Sigmoid colon (tissue), 7 donors: ENCODE results near the gene CEP170B. TPM values are rescaled to one million over a fixed set of nuclear protein-coding genes. Genes with fewer than 3 reads are reported as not detected.

Experiments used
- DNase-seq: peaks from one replicate; pipeline ENCODE4 v3.0.0-alpha.2; 2019
- H3K27ac ChIP-seq, 4 donors: fragments of 200-600 bp; sonication (generic); one replicate each; pipeline ENCODE4 v1.5.1; 2016 to 2019; ENCODE audit warnings: mild to moderate bottlenecking in 1 of 4
- H3K27me3 ChIP-seq, 3 donors: fragments of 200-600 bp; sonication (generic); one replicate each; pipeline ENCODE4 v1.5.1; 2019; ENCODE audit warnings: mild to moderate bottlenecking in 1 of 3
- H3K36me3 ChIP-seq, 4 donors: fragments of 200-600 bp; sonication (generic); one replicate each; pipeline ENCODE4 v1.5.1; 2016 to 2019
- H3K4me1 ChIP-seq, 4 donors: fragments of 200-600 bp; sonication (generic); one replicate each; pipeline ENCODE4 v1.5.1; 2017 to 2019
- H3K4me3 ChIP-seq, 4 donors: fragments of 200-600 bp; sonication (generic); one replicate each; pipeline ENCODE4 v1.5.1; 2017 to 2019; ENCODE audit warnings: mild to moderate bottlenecking in 2 of 4, moderate library complexity in 1 of 4
- H3K9me3 ChIP-seq, 4 donors: fragments of 200-600 bp in 3 of 4; sonication (generic) in 3 of 4; one replicate each; pipeline versions ENCODE4 v1.5.1 to v1.6.1; 2013 to 2019
- EP300 ChIP-seq, 4 donors: sonication (generic); formaldehyde crosslinking; IDR thresholded peaks; one replicate each; pipeline ENCODE4 v1.6.1; 2017; ENCODE audit warnings: antibody characterized with exemption in 4 of 4
- POLR2A ChIP-seq, 2 donors: fragments of 450-650 bp; IDR thresholded peaks; one replicate each; pipeline ENCODE4 v1.6.1; 2016; ENCODE audit warnings: antibody characterized with exemption in 2 of 2, mild to moderate bottlenecking in 2 of 2, moderate library complexity in 2 of 2
- POLR2AphosphoS5 ChIP-seq, 4 donors: sonication (generic); formaldehyde crosslinking; IDR thresholded peaks; one replicate each; pipeline ENCODE4 v1.6.1; 2017; ENCODE audit warnings: antibody characterized with exemption in 4 of 4
- WGBS, 2 donors: extraction: QIAGEN DNeasy Blood & Tissue Kit; methylation state at CpG; one replicate each; pipeline ENCODE4 v1.1.7; 2013; 5-methylcytosine and 5-hydroxymethylcytosine counted together
- intact Hi-C: fragments of 100-400 bp; cut with DNase I; formaldehyde crosslinking; loops from one replicate; pipeline ENCODE4 v1.15.1; 2023
- polyA plus RNA-seq, 3 donors: library from polyadenylated mRNA; stranded (reverse); fragments of 200-250 nt; gene quantifications; one replicate each; pipeline ENCODE4 v1.2.3, GENCODE V29; 2013
- total RNA-seq, 4 donors: library from RNA; depleted of rRNA; stranded (reverse); fragments of >200 nt; gene quantifications; one replicate each; pipeline ENCODE4 v1.1.0, GENCODE V29; 2016
- TF ChIP-seq, protein P1 (sequence below), 4 experiments: fragments of 450-650 bp in 3 of 4; fragments of 200-600 bp in 1 of 4; IDR thresholded peaks; one replicate each; pipeline ENCODE4 v1.5.1; 2016 to 2019; ENCODE audit warnings: antibody characterized with exemption in 4 of 4, mild to moderate bottlenecking in 3 of 4, moderate library complexity in 2 of 4
- donor health status: healthy with polysubstance abuse.
- donor health status: Bipolar disorder and iron deficiency.
- donor health status: healthy.

The CEP170B gene
- total and polyA plus RNA-seq, 7 donors = 5.4 to 60.0 (median 14.9) TPM

DNA sequence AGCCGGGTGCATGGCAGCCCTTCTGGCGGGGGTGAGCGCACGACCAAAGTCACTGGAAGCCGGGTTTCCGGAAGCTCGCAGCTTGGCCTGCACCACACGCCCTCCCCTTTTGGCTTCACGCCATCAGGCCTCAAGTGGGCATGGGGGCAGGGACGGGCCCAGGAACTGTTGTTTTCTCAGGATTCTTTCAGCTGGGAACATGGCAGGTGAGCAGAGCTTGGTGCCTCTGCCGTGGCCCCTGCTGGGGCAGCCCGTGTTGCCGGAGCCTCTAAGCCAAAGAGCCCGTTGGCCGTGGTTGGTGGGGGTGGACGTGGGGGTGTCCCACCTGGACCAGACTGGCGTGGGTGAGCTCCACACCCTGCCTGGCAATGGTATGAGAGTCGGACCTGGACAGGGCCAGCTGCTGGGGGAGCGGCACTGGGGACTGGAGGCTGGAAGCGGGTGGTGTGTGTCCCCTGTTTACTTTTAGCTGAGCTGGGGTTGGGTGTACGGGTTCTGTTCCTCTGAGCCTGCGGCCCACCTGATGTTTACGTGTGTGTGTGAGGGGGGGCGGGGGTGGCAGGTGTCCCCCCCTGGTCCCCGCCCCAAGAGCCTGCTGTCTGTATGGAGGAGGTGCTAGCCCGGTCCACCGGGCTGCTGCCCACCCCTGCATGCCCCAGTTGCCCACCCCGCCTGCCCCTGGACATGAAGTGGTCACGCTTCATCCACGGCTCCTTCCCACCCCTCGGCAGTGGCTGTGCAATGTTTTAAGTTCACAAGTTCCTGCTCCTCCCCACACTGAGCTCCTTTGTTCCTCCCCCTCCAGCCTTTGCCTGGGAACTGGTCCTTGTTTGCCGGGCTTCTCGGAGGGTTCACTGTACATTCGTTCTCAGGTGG, 31.0 kb downstream of the CEP170B start:
- 59 to 82% methylated on average over 34 of the region's 34 CpGs for WGBS, 2 donors
- Histone ChIP-seq H3K36me3 (peaks cover 0 to 4% (median 0%) of the 10 kb centered on the region in 4 donors), H3K4me1 (peaks cover 0 to 20% (median 18%) of the 10 kb centered on the region in 4 donors), H3K27me3 (no peaks in the 10 kb centered on the region), H3K9me3 (no peaks in the 10 kb centered on the region), H3K27ac (peak overlapping the region in 1 of 4 donors; percentile 20), H3K4me3 (no peak overlapping the region)
- DNase-seq = peak; percentile 65
- intact Hi-C loops = loop anchor here (1.0 to 5.0 kb wide), 3 partner anchors 36 to 149 kb away; no protein-coding TSS in a partner anchor
- TF ChIP-seq EP300 (IDR thresholded peaks at IDR 0.05) = no peak
- TF ChIP-seq, protein P1, sequence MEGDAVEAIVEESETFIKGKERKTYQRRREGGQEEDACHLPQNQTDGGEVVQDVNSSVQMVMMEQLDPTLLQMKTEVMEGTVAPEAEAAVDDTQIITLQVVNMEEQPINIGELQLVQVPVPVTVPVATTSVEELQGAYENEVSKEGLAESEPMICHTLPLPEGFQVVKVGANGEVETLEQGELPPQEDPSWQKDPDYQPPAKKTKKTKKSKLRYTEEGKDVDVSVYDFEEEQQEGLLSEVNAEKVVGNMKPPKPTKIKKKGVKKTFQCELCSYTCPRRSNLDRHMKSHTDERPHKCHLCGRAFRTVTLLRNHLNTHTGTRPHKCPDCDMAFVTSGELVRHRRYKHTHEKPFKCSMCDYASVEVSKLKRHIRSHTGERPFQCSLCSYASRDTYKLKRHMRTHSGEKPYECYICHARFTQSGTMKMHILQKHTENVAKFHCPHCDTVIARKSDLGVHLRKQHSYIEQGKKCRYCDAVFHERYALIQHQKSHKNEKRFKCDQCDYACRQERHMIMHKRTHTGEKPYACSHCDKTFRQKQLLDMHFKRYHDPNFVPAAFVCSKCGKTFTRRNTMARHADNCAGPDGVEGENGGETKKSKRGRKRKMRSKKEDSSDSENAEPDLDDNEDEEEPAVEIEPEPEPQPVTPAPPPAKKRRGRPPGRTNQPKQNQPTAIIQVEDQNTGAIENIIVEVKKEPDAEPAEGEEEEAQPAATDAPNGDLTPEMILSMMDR (IDR thresholded peaks at IDR 0.05) = no peak
- no peak for TF ChIP-seq POLR2AphosphoS5 (IDR thresholded peaks at IDR 0.05)
- TF ChIP-seq POLR2A (IDR thresholded peaks at IDR 0.05) = no peak

DNA sequence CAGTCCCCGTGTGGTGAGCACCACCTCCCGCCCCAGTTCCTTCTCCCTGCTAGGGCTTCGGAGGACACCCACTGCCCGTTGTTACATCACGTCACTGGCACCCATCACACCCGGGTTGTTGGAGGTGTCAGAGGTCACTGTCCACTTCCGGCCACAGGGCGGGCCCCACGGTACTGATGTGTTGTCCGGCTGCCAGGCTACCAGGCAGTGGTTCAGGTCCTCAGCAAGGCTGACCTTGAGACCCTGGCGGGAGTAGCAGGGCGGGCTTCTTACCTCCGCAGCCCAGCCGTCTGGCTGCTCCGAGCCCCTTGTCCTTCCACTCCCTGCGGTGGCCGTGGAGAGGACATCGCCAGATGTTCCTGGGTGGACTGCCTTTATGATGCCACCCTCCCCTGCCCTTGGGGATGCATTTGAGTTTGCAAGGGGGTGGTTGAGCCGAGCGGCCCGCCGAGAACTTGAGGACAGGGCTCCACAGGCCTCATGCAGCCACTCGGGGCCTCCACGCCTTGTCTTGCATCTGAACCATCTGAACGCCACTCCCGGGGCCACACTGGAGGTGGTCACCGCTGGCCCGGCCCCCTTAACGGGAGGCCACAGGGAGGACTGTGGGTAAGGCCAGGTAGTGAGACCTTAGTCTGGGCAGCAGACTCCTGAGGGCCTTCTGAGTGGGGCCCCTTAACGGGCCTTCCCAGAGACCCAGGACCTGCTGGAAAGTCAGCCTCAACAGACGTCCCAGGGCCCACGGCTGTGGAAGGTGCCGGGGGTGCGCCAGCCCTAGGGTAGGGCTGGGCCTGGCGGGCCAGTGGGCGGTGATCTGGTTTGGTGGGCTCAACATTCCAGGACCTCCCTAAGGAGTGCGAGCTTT, 32.5 kb downstream of the CEP170B start:
- no peaks in the 10 kb centered on the region for H3K27me3 ChIP-seq
- WGBS, 2 donors = 70 to 90% methylated on average over 37 of the region's 37 CpGs
- H3K36me3 ChIP-seq = peaks cover 0 to 4% (median 0%) of the 10 kb centered on the region in 4 donors
- TF ChIP-seq, protein P1 (IDR thresholded peaks at IDR 0.05) = no peak
- TF ChIP-seq EP300 (IDR thresholded peaks at IDR 0.05) = no peak
- TF ChIP-seq POLR2A (IDR thresholded peaks at IDR 0.05) = no peak
- TF ChIP-seq POLR2AphosphoS5 (IDR thresholded peaks at IDR 0.05) = no peak
- peak; percentile 62 for DNase-seq
- H3K9me3 ChIP-seq = no peaks in the 10 kb centered on the region
- intact Hi-C loops = loop anchor here (2.0 to 5.0 kb wide), 2 partner anchors 35 to 77 kb away; no protein-coding TSS in a partner anchor
- no peak overlapping the region for H3K27ac ChIP-seq
- H3K4me3 ChIP-seq = no peak overlapping the region
- H3K4me1 ChIP-seq = peaks cover 0 to 20% (median 18%) of the 10 kb centered on the region in 4 donors

DNA sequence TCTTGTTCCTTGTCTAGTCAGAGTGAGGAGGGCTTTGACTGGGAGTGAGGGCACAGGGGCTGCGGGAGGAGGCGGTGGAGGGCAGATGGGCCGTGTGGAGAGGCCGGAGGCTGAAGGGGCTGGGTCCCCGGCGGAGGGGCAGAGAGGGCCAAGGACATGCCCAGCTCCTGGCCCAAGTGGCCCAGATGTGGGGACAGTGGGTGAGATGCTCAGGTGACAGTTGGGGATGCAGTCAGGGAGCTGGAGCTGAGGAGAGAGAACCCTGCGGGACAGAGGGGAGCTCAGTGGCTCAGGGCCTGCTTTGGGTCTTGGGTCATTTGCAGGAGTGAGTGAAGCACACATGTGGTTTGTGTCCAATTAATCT, 33.1 kb downstream of the CEP170B start:
- no peak for DNase-seq
- WGBS, 2 donors = 92 to 93% methylated on average over 7 of the region's 7 CpGs
- intact Hi-C loops = loop anchor here (5.0 kb wide), 1 partner anchor 34 kb away; no protein-coding TSS in a partner anchor
- H3K4me1 ChIP-seq = peaks cover 0 to 20% (median 18%) of the 10 kb centered on the region in 4 donors
- H3K27me3 ChIP-seq = no peaks in the 10 kb centered on the region
- peaks cover 0 to 4% (median 0%) of the 10 kb centered on the region in 4 donors for H3K36me3 ChIP-seq
- no peak for TF ChIP-seq EP300 (IDR thresholded peaks at IDR 0.05)
- TF ChIP-seq POLR2AphosphoS5 (IDR thresholded peaks at IDR 0.05) = no peak
- no peak for TF ChIP-seq POLR2A (IDR thresholded peaks at IDR 0.05)
- TF ChIP-seq, protein P1 (IDR thresholded peaks at IDR 0.05) = no peak
- H3K4me3 ChIP-seq = no peak overlapping the region
- H3K27ac ChIP-seq = no peak overlapping the region
- no peaks in the 10 kb centered on the region for H3K9me3 ChIP-seq

DNA sequence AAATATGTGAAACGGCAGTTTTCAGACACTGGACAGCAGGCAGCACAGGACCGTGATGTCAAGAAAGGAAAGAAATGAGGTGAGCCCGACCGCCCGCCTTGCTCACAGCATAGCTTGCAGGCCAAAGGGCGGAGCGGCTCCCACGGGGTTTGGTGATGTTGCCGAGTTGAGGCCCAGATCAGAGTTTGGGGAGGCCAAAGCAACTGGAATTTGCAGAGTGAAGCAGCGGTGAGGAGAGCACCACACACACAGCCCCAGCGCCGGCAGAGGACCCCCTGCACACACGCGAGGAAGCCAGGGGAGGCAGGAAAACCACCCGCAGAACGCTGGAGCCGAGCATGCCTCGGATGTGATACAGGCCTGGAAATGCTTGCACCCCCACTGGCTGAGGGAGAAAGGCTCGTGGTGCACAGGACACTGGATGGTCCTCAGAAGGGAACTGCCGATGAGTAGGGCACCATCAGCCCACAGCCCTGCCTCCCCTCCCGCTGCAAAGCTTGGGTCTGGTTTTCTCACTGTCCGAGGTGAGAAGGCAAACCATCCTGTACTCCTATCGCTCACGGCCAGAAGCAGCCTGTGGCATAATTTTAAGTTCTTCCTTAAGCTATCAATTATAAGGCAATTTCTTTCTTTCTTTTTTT, 33.9 kb downstream of the CEP170B start:
- TF ChIP-seq EP300 (IDR thresholded peaks at IDR 0.05) (no peak), POLR2AphosphoS5 (IDR thresholded peaks at IDR 0.05) (no peak), POLR2A (IDR thresholded peaks at IDR 0.05) (no peak)
- TF ChIP-seq, protein P1 (IDR thresholded peaks at IDR 0.05) = no peak
- intact Hi-C loops = loop anchor here (5.0 kb wide), 1 partner anchor 33 kb away; no protein-coding TSS in a partner anchor
- no peak overlapping the region for H3K4me3 ChIP-seq
- H3K9me3 ChIP-seq = no peaks in the 10 kb centered on the region
- WGBS, 2 donors = 79 to 80% methylated on average over 24 of the region's 24 CpGs
- peaks cover 0 to 20% (median 18%) of the 10 kb centered on the region in 4 donors for H3K4me1 ChIP-seq
- DNase-seq = peak; percentile 70
- H3K27me3 ChIP-seq = no peaks in the 10 kb centered on the region
- no peak overlapping the region for H3K27ac ChIP-seq
- no peaks in the 10 kb centered on the region for H3K36me3 ChIP-seq
